Activated CD8-positive, alpha-beta T cell treated with anti-CD3 and anti-CD28 coated beads for 36 hours (primary cell): Measurements from ENCODE around the gene RAP1GDS1. TPM values are rescaled to one million over a fixed set of nuclear protein-coding genes. Genes with fewer than 3 reads are reported as not detected.
"Not testable (repeated sequence)": the region's sequence is repeated elsewhere in the genome, so short reads cannot be mapped to it uniquely, and the experiment has no call there.

Experiments
- ATAC-seq: fragments of 200-7000 bp; cut with Tn5 transposase; one replicate; pipeline ENCODE4 v1.10.0; 2021; ENCODE audit warnings: mild to moderate bottlenecking, moderate library complexity
- CTCF ChIA-PET: fragments of 350-600 bp; sonication (Branson Sonifier 250); formaldehyde crosslinking; loops from one replicate; lab custom pipeline; 2021; ENCODE audit warnings: antibody characterized with exemption; lab: Charles Lee
- POLR2A ChIA-PET: fragments of 350-600 bp; sonication (Branson Sonifier 250); formaldehyde crosslinking; loops from one replicate; lab custom pipeline; 2021; ENCODE audit warnings: antibody characterized with exemption; lab: Charles Lee
- DNase-seq: peaks from one replicate; pipeline ENCODE4 v3.0.0-alpha.2; 2020
- H3K27ac Mint-ChIP-seq: one replicate; pipeline ENCODE4 v1.8.0; 2021; ENCODE audit warnings: mild to moderate bottlenecking, mixed read lengths
- H3K27me3 Mint-ChIP-seq: one replicate; pipeline ENCODE4 v1.8.0; 2021; ENCODE audit warnings: mixed read lengths
- H3K36me3 Mint-ChIP-seq: one replicate; pipeline ENCODE4 v1.8.0; 2021; ENCODE audit warnings: low read depth, mixed read lengths
- H3K4me1 Mint-ChIP-seq: one replicate; pipeline ENCODE4 v1.8.0; 2021; ENCODE audit warnings: low read depth, mixed read lengths
- H3K4me3 Mint-ChIP-seq: one replicate; pipeline ENCODE4 v1.8.0; 2021; ENCODE audit warnings: mild to moderate bottlenecking, moderate library complexity, mixed read lengths
- H3K9me3 Mint-ChIP-seq: one replicate; pipeline ENCODE4 v1.8.0; 2021; ENCODE audit warnings: mixed read lengths
- intact Hi-C: fragments of 100-400 bp; cut with micrococcal nuclease; formaldehyde crosslinking; loops from one replicate; pipeline ENCODE4 v1.10.0; 2022
- total RNA-seq, 2 experiments: library from RNA; stranded (reverse); gene quantifications; one replicate each; pipeline ENCODE4 v1.2.3, GENCODE V29; 2021
- TF ChIP-seq, protein P1 (sequence below): fragments of 200-600 bp; IDR thresholded peaks from one replicate; pipeline ENCODE4 v1.8.0; 2022; ENCODE audit warnings: antibody characterized with exemption, mild to moderate bottlenecking

Gene RAP1GDS1
- total RNA-seq, 2 experiments from 2014 or later, result 49.8 to 52.1 TPM

DNA sequence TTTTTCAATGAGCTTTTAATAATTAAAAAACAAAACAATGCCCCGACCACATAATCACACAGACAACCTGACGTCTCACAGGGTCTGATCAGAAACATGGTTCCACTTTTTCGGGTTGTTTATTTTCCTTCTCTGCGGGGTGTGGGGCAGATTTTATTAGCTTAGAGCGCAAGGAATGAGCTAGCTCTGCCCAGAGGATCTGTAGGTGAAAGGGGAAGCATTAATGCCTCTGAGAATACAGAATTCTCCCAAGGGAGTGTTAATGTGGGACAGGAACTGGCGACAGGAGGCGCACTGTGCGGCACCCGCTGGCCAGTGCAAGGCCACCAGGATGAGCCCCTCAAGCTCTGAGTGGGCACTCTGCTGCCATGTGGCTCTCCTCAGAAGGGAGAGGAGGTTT lies 215.7 kb downstream of the RAP1GDS1 start:
- POLR2A ChIA-PET, result interaction anchor here (0.8 kb wide), 1 partner anchor 11 kb away, joined by 3 read pairs; no protein-coding TSS in a partner anchor
- no peaks in the 10 kb centered on the region for H3K9me3 Mint-ChIP-seq
- DNase-seq (no peak), ATAC-seq (no peak)
- TF ChIP-seq, protein P1, sequence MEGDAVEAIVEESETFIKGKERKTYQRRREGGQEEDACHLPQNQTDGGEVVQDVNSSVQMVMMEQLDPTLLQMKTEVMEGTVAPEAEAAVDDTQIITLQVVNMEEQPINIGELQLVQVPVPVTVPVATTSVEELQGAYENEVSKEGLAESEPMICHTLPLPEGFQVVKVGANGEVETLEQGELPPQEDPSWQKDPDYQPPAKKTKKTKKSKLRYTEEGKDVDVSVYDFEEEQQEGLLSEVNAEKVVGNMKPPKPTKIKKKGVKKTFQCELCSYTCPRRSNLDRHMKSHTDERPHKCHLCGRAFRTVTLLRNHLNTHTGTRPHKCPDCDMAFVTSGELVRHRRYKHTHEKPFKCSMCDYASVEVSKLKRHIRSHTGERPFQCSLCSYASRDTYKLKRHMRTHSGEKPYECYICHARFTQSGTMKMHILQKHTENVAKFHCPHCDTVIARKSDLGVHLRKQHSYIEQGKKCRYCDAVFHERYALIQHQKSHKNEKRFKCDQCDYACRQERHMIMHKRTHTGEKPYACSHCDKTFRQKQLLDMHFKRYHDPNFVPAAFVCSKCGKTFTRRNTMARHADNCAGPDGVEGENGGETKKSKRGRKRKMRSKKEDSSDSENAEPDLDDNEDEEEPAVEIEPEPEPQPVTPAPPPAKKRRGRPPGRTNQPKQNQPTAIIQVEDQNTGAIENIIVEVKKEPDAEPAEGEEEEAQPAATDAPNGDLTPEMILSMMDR, result no peak
- CTCF ChIA-PET, result interaction anchor here (1.8 to 5.1 kb wide), 2 partner anchors 9 kb away, joined by 5 to 23 read pairs; no protein-coding TSS in a partner anchor
- no peak overlapping the region for H3K4me3 Mint-ChIP-seq
- peaks cover 42% of the 10 kb centered on the region for H3K36me3 Mint-ChIP-seq
- no peaks in the 10 kb centered on the region for H3K27me3 Mint-ChIP-seq
- no peak overlapping the region for H3K27ac Mint-ChIP-seq
- H3K4me1 Mint-ChIP-seq, result peaks cover 32% of the 10 kb centered on the region
- intact Hi-C loops, result no loop called here

DNA sequence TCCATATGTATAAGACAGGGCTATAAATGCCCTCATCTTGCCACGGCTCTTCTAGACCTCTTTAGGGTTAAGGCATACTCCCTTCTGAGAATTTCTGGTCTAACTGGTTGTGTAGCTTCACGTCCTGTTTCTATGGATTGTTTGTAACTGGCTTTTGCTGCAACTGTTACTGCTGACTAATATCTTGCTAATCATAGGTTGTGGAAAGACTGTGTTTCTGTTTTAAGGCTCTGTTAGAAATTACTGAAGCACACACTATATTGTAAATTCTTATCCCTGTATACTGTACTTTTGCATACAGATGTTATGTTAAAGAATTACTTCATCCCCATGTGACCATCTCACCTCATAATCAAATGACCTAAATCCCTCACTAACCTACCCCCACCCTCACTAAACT lies 218.4 kb downstream of the RAP1GDS1 start:
- POLR2A ChIA-PET, H3K4me3 Mint-ChIP-seq, ATAC-seq, H3K27me3 Mint-ChIP-seq, intact Hi-C loops, DNase-seq, H3K9me3 Mint-ChIP-seq: not testable (repeated sequence)
- Mint-ChIP-seq H3K27ac (peak overlapping the region; percentile 39), H3K36me3 (peaks cover 39% of the 10 kb centered on the region), H3K4me1 (peaks cover 54% of the 10 kb centered on the region)
- CTCF ChIA-PET, result interaction anchor here (5.1 kb wide), 1 partner anchor 12 kb away, joined by 23 read pairs; no protein-coding TSS in a partner anchor

DNA sequence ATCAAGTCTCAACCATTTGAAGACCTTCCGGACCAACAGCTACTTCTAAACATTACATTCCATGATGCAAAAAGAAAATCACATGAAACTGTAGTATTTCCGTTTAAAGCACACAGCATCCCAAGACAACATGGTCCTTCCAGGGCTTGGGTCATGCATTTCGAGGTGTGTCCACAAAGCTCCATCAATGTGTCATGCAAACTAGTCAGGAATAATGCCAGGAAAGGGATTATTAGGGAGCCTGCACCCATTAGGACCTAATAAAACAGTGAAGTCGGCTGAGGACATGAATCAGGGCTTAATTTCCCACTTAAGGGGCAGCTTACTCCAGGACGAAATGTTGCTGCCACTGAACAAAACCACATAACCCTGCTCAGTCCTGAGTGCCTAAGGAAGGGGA lies 219.4 kb downstream of the RAP1GDS1 start:
- TF ChIP-seq, protein P1, result no peak
- DNase-seq, result no peak
- Mint-ChIP-seq H3K36me3 (peaks cover 37% of the 10 kb centered on the region), H3K4me3 (no peak overlapping the region), H3K27ac (no peak overlapping the region), H3K9me3 (no peaks in the 10 kb centered on the region), H3K27me3 (no peaks in the 10 kb centered on the region), H3K4me1 (peaks cover 60% of the 10 kb centered on the region)
- ChIA-PET POLR2A (no interaction called here), CTCF (interaction anchor here (1.0 to 5.1 kb wide), 3 partner anchors 13 to 122 kb away, joined by 5 to 23 read pairs (median 20); no protein-coding TSS in a partner anchor)
- intact Hi-C loops, result loop anchor here (10.0 kb wide), 2 partner anchors 124 to 444 kb away; partner anchors contain the start of gene EIF4E
- no peak for ATAC-seq

DNA sequence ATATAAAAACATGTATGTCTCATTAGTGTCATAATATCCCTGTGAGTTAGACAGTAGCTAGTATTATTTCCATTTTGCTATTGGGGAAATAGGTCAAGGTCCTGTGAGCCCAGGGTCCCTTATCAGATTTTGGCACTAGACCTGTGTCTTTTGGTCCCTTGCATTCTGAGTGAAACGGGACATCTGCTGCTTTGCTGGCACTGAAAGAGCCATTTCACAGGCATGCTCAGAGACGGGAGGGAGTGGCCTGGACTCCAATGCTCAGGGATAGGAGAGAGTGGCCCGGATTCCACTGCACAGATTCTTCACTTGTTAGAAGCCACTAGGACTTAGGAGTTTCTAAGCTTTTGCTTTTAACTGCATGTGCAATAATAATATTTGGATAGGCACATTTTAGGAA lies 220.0 kb downstream of the RAP1GDS1 start:
- ATAC-seq, result no peak
- TF ChIP-seq, protein P1, result no peak
- peak overlapping the region; percentile 21 for H3K27ac Mint-ChIP-seq
- no peak for DNase-seq
- H3K9me3 Mint-ChIP-seq, result no peaks in the 10 kb centered on the region
- peaks cover 66% of the 10 kb centered on the region for H3K4me1 Mint-ChIP-seq
- H3K4me3 Mint-ChIP-seq, result no peak overlapping the region
- intact Hi-C loops, result loop anchor here (10.0 kb wide), 2 partner anchors 124 to 444 kb away; partner anchors contain the start of gene EIF4E
- no peaks in the 10 kb centered on the region for H3K27me3 Mint-ChIP-seq
- ChIA-PET POLR2A (interaction anchor here (1.2 to 2.0 kb wide), 2 partner anchors 13 to 16 kb away, joined by 3 to 5 read pairs; no protein-coding TSS in a partner anchor), CTCF (interaction anchor here (1.0 to 3.7 kb wide), 4 partner anchors 13 to 448 kb away, joined by 4 to 20 read pairs (median 4); partner anchors contain the start of gene EIF4E)
- peaks cover 39% of the 10 kb centered on the region for H3K36me3 Mint-ChIP-seq

DNA sequence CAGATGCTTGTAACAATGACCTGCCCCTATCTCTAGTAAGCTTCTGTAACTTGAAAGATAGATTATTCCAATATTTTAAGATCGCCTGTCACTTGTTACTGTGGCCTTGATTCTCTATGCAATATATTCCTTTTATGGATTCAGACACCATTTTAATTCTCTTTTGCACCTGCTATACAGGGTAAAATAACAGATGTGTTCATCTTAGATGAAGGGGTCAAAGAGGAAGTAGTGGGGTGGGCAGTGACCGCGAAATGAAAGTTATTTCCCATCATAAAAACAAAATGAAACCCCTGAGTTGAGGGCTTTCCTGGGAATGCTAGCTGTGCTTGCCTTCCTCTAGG lies 221.3 kb downstream of the RAP1GDS1 start:
- TF ChIP-seq, protein P1, result no peak
- ChIA-PET POLR2A (interaction anchor here (0.9 to 2.0 kb wide), 6 partner anchors 9 to 447 kb away, joined by 3 to 9 read pairs (median 4); partner anchors contain the start of gene EIF4E), CTCF (interaction anchor here (0.8 to 3.7 kb wide), 5 partner anchors 11 to 513 kb away, joined by 3 to 20 read pairs (median 4); partner anchors contain the start of gene METAP1)
- Mint-ChIP-seq H3K4me1 (peaks cover 74% of the 10 kb centered on the region), H3K9me3 (no peaks in the 10 kb centered on the region), H3K4me3 (peak overlapping the region; percentile 51), H3K27ac (peak overlapping the region; percentile 98), H3K36me3 (peaks cover 34% of the 10 kb centered on the region), H3K27me3 (no peaks in the 10 kb centered on the region)
- ATAC-seq (no peak), DNase-seq (no peak)
- intact Hi-C loops, result loop anchor here (10.0 kb wide), 2 partner anchors 122 to 442 kb away; partner anchors contain the start of gene EIF4E
